ENCODE measurements around the gene STX2.

GRCh38 chr12:130813436-130813835, 25.6 kb downstream of the STX2 start:
- TF ChIP-seq CTCF (conservative IDR thresholded peaks at IDR 0.05; ENCODE audit: low read depth, low read length) (no peak), EZH2 (IDR thresholded peaks at IDR 0.05; ENCODE audit: borderline replicate concordance, low read depth, low read length, poor library complexity, severe bottlenecking) (no peak)

All from A673 (cell line).